Neural progenitor cell (in vitro differentiated cells): ENCODE data around the gene AGAP6. TPM values are rescaled to one million over a fixed set of nuclear protein-coding genes. Genes with fewer than 3 reads are reported as not detected.
"Not testable (repeated sequence)": the region's sequence is repeated elsewhere in the genome, so short reads cannot be mapped to it uniquely, and the experiment has no call there.

Experiments used
- DNase-seq: peaks from one replicate; pipeline ENCODE4 v3.0.0-alpha.2; 2016; ENCODE audit warnings: low spot score
- H2AFZ ChIP-seq: fragments of 200-600 bp; sonication (generic); replicated peaks from 2 replicates; pipeline ENCODE4 v1.6.1; 2016; ENCODE audit warnings: antibody characterized with exemption
- H3F3A ChIP-seq: fragments of 200-600 bp; sonication (generic); 2 replicates; pipeline ENCODE4 v1.6.1; 2016; ENCODE audit warnings: antibody characterized with exemption, low read depth
- H3K27ac ChIP-seq: fragments of 200-600 bp; sonication (generic); 2 replicates; pipeline ENCODE4 v1.5.1; 2016; ENCODE audit warnings: mild to moderate bottlenecking
- H3K27me3 ChIP-seq: fragments of 200-600 bp; sonication (generic); 2 replicates; pipeline ENCODE4 v1.6.1; 2016; ENCODE audit warnings: mild to moderate bottlenecking, moderate library complexity
- H3K36me3 ChIP-seq: fragments of 200-600 bp; sonication (generic); 2 replicates; pipeline ENCODE4 v1.5.1; 2016
- H3K4me1 ChIP-seq: fragments of 200-600 bp; sonication (generic); 2 replicates; pipeline ENCODE4 v1.6.1; 2016; ENCODE audit warnings: mixed run types
- H3K4me2 ChIP-seq: fragments of 200-600 bp; sonication (generic); 2 replicates; pipeline ENCODE4 v1.6.1; 2016
- H3K4me3 ChIP-seq: fragments of 200-600 bp; sonication (generic); 2 replicates; pipeline ENCODE4 v1.5.1; 2016
- H3K79me2 ChIP-seq: fragments of 200-600 bp; sonication (generic); 2 replicates; pipeline ENCODE4 v1.6.1; 2016; ENCODE audit warnings: low read depth
- H3K9ac ChIP-seq: fragments of 200-600 bp; sonication (generic); 2 replicates; pipeline ENCODE4 v1.6.1; 2016
- H3K9me3 ChIP-seq: fragments of 200-600 bp; sonication (generic); 2 replicates; pipeline ENCODE4 v1.5.1; 2016; ENCODE audit warnings: low read depth
- H4K20me1 ChIP-seq: fragments of 200-600 bp; sonication (generic); 2 replicates; pipeline ENCODE4 v1.6.1; 2016; ENCODE audit warnings: low read depth
- H3K27ac Mint-ChIP-seq: 3 replicates; pipeline ENCODE4 v1.8.0; 2021; ENCODE audit warnings: mixed read lengths
- H3K27me3 Mint-ChIP-seq: 2 replicates; pipeline ENCODE4 v1.8.0; 2022; ENCODE audit warnings: low read depth, mild to moderate bottlenecking, inconsistent platforms, moderate library complexity, mixed read lengths; ENCODE audit not compliant: insufficient read depth
- H3K36me3 Mint-ChIP-seq: 3 replicates; pipeline ENCODE4 v1.8.0; 2021; ENCODE audit warnings: mixed read lengths
- H3K4me1 Mint-ChIP-seq: 3 replicates; pipeline ENCODE4 v1.8.0; 2021; ENCODE audit warnings: mixed read lengths
- H3K4me3 Mint-ChIP-seq: 3 replicates; pipeline ENCODE4 v1.8.0; 2021; ENCODE audit warnings: mild to moderate bottlenecking, moderate library complexity, mixed read lengths
- H3K9me3 Mint-ChIP-seq: 3 replicates; pipeline ENCODE4 v1.8.0; 2020; ENCODE audit warnings: mixed read lengths
- EZH2 ChIP-seq: fragments of 200-600 bp; sonication (generic); IDR thresholded peaks from 2 replicates; pipeline ENCODE4 v1.6.1; 2017; ENCODE audit warnings: antibody characterized with exemption, mild to moderate bottlenecking, moderate library complexity
- EZH2phosphoT487 ChIP-seq: fragments of 200-600 bp; sonication (generic); IDR thresholded peaks from 2 replicates; pipeline ENCODE4 v1.6.1; 2017; ENCODE audit warnings: antibody characterized with exemption
- total RNA-seq: library from RNA; depleted of rRNA; stranded (reverse); fragments of >200 nt; gene quantifications from 2 replicates; pipeline ENCODE4 v1.2.3, GENCODE V29; 2015; ENCODE audit warnings: low replicate concordance
- TF ChIP-seq, protein P1 (sequence below): fragments of 200-600 bp; sonication (generic); IDR thresholded peaks from 2 replicates; pipeline ENCODE4 v1.5.1; 2017; ENCODE audit warnings: antibody characterized with exemption, mild to moderate bottlenecking

Gene AGAP6
- total RNA-seq, 1 donor from 2014 or later: 12.3 TPM

DNA sequence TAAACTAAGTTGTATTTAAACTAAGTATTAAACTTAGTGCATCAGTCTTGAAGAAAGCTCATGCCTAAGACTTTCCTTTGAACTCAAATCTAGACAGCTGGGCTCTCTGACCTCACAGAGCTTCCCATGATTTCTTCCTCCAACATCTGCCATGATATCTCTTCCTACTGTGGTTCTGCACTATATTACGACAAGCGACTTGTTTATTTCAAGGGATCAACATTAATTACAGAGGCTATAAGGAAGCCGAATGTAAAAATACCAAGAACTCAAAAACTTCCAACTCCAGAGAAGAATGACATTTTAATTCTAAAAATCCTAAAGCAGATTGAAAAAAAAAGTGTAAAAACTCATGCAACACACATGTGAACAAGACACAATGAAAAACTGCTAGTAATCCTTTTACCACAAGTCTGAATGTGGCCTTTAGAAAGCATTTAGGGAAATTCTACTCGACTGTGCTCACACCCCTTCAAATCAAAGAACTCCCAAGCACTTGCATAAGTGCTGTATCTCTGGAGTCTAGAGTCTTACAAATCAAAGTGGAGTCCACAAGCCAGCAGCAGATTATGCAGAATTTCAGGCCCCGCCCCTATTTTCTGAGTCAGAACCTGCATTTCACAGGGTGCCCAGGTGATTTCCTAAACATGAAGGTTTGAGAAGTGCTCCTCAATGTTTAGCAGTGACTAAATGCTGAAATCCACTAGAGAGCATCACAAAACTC lies 56.9 kb downstream of the AGAP6 start:
- Mint-ChIP-seq H3K27ac (no peak overlapping the region), H3K4me1 (no peaks in the 10 kb centered on the region), H3K36me3 (no peaks in the 10 kb centered on the region), H3K4me3 (no peak overlapping the region), H3K27me3 (no peaks in the 10 kb centered on the region), H3K9me3 (no peaks in the 10 kb centered on the region)
- Histone ChIP-seq H3K79me2 (no peaks in the 10 kb centered on the region), H3K9ac (no peak overlapping the region), H3K27ac (no peak overlapping the region), H3K4me3 (no peak overlapping the region), H2AFZ (no peak overlapping the region), H3K36me3 (no peaks in the 10 kb centered on the region), H3K9me3 (no peaks in the 10 kb centered on the region), H3F3A (no peaks in the 10 kb centered on the region), H3K4me1 (no peaks in the 10 kb centered on the region), H3K27me3 (no peaks in the 10 kb centered on the region), H3K4me2 (no peak overlapping the region), H4K20me1 (no peaks in the 10 kb centered on the region)
- DNase-seq: no peak
- no peak for TF ChIP-seq EZH2phosphoT487
- TF ChIP-seq, protein P1, sequence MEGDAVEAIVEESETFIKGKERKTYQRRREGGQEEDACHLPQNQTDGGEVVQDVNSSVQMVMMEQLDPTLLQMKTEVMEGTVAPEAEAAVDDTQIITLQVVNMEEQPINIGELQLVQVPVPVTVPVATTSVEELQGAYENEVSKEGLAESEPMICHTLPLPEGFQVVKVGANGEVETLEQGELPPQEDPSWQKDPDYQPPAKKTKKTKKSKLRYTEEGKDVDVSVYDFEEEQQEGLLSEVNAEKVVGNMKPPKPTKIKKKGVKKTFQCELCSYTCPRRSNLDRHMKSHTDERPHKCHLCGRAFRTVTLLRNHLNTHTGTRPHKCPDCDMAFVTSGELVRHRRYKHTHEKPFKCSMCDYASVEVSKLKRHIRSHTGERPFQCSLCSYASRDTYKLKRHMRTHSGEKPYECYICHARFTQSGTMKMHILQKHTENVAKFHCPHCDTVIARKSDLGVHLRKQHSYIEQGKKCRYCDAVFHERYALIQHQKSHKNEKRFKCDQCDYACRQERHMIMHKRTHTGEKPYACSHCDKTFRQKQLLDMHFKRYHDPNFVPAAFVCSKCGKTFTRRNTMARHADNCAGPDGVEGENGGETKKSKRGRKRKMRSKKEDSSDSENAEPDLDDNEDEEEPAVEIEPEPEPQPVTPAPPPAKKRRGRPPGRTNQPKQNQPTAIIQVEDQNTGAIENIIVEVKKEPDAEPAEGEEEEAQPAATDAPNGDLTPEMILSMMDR: no peak
- no peak for TF ChIP-seq EZH2

DNA sequence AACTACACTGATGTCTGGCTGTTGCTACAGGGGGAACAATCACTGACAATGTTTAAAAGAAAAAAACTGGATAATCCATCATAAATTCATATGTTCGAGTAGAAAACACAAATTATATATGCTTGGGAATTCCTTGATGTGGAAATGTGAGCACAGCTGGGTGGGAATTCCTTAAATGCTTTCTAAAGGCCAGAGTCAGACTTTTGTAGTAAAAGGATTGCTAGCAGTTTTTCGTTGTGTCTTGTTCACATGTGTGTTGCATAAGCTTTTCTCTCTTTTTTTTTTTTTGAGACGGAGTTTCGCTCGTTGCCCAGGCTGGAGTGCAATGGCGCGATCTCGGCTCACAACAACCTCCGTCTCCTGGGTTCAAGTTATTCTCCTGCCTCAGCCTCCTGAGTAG lies 58.3 kb downstream of the AGAP6 start:
- H3K79me2 ChIP-seq, H3K27me3 Mint-ChIP-seq, DNase-seq, H3K4me1 Mint-ChIP-seq, H3K27ac ChIP-seq, H3F3A ChIP-seq, H2AFZ ChIP-seq, H3K27me3 ChIP-seq, H3K27ac Mint-ChIP-seq, H3K36me3 ChIP-seq, H3K4me3 ChIP-seq, H4K20me1 ChIP-seq, H3K9me3 ChIP-seq, H3K9me3 Mint-ChIP-seq, H3K4me1 ChIP-seq, H3K4me2 ChIP-seq, H3K4me3 Mint-ChIP-seq, H3K36me3 Mint-ChIP-seq, H3K9ac ChIP-seq: not testable (repeated sequence)

- not testable (repeated sequence) for H3K9ac ChIP-seq, H3K36me3 ChIP-seq, H3K36me3 Mint-ChIP-seq, H4K20me1 ChIP-seq, H3K27ac ChIP-seq, H3K79me2 ChIP-seq, H3K4me1 ChIP-seq, H3K27me3 Mint-ChIP-seq, H3K4me3 ChIP-seq, H3K27me3 ChIP-seq, H3K4me1 Mint-ChIP-seq, H3F3A ChIP-seq, H3K27ac Mint-ChIP-seq, H3K4me2 ChIP-seq, H3K4me3 Mint-ChIP-seq, H3K9me3 Mint-ChIP-seq, H3K9me3 ChIP-seq, H2AFZ ChIP-seq, DNase-seq
Measured at GRCh38 chr10:50047594-50047993, 59.4 kb downstream of the AGAP6 start.

DNA sequence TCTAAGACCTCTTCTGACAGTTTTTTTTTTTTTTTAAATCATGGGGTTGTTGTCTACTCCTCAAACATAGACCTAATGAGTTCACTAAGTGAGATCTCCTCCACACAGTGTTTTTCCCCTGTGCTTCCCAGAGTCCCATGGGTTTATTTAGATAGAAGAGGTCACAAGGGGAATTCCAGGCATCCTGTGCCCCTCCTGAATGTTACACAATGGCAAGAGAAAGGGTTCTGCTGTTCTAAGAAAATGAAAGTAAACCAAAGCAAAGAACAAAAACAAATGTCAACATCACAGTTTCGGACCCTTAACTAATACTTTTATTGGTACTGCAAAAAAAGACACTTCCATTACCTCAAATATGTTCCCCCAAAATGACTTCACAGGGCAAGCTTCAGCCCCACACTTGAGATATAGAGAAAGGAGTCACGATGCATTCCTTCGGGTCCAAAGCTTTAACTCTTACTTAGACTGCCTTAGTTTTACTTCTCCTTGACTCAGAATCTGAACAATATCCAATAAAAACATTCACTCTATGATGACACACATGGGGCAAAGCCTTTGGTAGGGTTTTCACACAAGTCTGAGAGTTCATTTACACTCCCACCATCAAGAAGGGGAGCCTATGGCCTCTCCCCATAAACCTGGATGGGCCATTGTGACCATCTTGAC lies 63.9 kb downstream of the AGAP6 start:
- DNase-seq, H3K27me3 Mint-ChIP-seq, H3K4me1 Mint-ChIP-seq, H3K9me3 Mint-ChIP-seq, H4K20me1 ChIP-seq, H3K4me3 ChIP-seq, H3K27ac Mint-ChIP-seq, H3K36me3 ChIP-seq, H3K4me3 Mint-ChIP-seq, H3K9ac ChIP-seq, H3K9me3 ChIP-seq, H3K27me3 ChIP-seq, H3K79me2 ChIP-seq, H3K4me1 ChIP-seq, H2AFZ ChIP-seq, H3K36me3 Mint-ChIP-seq, H3K4me2 ChIP-seq, H3K27ac ChIP-seq, H3F3A ChIP-seq: not testable (repeated sequence)

DNA sequence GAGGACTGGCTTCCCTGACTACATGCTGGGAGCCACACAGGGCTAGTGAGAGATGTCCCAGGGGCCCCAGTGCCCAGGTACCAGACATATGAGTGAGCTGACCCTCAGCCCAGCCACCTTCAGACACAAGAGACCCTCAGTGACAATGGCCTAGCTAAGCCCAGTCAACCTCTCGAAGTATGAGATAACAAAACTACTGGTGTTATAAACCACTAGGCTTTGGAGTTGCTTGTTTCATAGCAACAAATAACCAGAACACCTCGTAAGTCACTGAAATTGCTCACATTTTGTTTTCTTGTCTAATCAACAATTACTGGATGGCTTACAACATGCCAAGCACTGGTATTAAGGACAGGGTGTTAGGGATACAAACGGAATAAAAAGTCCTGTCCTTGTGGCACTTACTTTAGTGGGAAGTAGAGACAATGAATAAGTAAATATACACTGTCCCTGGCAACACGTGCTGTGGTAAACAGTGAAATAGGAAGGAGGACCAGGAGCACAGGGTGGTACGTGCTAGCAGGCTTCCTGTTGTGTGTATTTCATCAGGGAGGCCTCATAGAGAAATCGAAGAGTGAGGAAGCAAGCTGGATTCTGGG lies 64.7 kb downstream of the AGAP6 start:
- not testable (repeated sequence) for H3K4me3 ChIP-seq, H2AFZ ChIP-seq, H3K9me3 ChIP-seq, H3K27ac Mint-ChIP-seq, H3K27ac ChIP-seq, H3K4me2 ChIP-seq, H3K79me2 ChIP-seq, DNase-seq, H3K4me3 Mint-ChIP-seq, H3F3A ChIP-seq, H3K4me1 Mint-ChIP-seq, H3K4me1 ChIP-seq, H3K9me3 Mint-ChIP-seq, H4K20me1 ChIP-seq, H3K27me3 Mint-ChIP-seq, H3K9ac ChIP-seq, H3K36me3 ChIP-seq, H3K27me3 ChIP-seq, H3K36me3 Mint-ChIP-seq

GRCh38 chr10:50055494-50056292 lies 67.5 kb downstream of the AGAP6 start:
- H3K27ac ChIP-seq, H3K9ac ChIP-seq, H3K4me2 ChIP-seq, H3K9me3 Mint-ChIP-seq, H3F3A ChIP-seq, H3K36me3 Mint-ChIP-seq, H4K20me1 ChIP-seq, DNase-seq, H3K27ac Mint-ChIP-seq, H3K4me1 ChIP-seq, H3K4me3 ChIP-seq, H3K4me1 Mint-ChIP-seq, H3K4me3 Mint-ChIP-seq, H2AFZ ChIP-seq, H3K9me3 ChIP-seq, H3K27me3 Mint-ChIP-seq, H3K36me3 ChIP-seq, H3K79me2 ChIP-seq: not testable (repeated sequence)
- H3K27me3 ChIP-seq: peaks cover 10% of the 10 kb centered on the region
